DMS53 (cell line): ENCODE results near the gene ZFYVE28.
A peak's percentile ranks its signal among the peaks of the same experiment; 100 is the strongest.
"Not testable (repeated sequence)": the region's sequence is repeated elsewhere in the genome, so short reads cannot be mapped to it uniquely, and the experiment has no call there.

Experiments used
- DNase-seq: peaks from one replicate; lab custom pipeline; 2025; lab: John Stamatoyannopoulos, UW

ZFYVE28 gene

DNA sequence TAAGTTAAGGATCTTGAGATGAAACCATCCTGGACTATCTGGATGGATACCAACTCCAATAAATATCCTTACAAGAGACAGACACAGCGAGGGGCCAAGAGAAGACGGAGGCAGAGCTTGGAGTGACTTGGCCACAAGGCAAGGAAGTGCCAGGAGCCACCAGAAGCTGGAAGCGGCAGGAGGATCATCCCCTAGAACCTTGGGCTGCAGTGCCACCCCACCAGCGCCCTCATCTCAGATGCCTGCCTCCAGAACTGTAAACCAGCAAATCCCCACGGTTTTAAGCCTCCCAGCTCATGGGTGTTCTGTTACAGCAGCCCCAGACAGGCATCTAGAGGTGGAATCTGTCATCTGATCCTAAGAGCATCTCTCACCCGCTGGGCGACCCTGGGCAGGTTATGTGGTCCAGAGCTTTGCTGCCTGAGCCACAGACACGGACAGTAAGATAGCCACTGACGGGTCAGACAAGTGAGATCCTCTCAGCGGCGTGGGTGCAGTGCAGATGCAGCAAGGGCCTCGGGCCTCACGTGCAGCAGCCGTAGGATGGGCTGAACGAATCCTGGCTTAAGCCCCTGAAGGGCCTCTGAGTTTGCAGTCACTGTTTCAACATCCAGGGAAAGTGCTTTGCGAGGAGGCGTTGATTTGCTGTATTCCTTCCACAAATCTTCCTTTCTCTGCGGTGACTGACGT is 131.4 kb downstream of the ZFYVE28 start:
- DNase-seq, result no peak

DNA sequence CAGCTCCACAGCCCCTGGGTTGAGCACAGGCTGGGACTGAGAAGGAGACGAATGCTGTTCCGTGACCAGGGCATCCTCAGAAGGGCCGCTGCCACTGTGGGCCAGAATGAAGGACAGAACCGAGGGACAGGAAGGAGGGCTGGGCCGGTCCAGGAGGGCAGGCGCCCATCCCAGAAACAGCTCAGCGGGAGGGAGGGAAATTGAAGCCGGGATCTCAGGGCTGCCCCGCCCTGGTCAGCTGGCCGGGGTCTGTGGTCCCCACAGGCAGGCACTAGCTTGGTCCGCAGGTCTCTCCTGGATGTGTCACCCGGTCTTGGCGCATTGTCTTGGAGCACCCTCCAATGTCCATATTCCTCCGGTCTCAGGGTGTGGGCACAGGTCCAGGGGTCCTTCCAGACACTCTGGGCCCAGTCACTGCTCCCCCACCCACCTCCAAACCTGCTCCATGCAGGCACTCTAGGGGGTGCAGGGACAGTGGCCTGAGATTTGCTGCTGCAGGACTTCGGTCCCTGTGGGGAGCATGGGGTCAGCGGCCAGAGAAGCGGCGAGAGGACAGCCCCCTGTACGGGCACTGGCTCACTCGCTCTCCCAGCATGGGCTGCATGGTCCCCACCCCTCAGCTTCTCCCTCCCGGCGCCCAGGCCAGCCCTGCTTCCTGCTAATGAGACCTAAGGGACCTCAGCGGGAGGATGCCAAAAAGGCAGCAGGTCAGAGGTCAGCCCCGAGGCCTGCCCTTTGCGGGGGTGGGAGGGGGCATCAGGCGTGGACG is 132.6 kb downstream of the ZFYVE28 start:
- DNase-seq, result no peak

GRCh38 chr4:2284934-2285612 is 133.4 kb downstream of the ZFYVE28 start:
- DNase-seq, result no peak

- DNase-seq, result no peak
Measured at GRCh38 chr4:2284161-2284933, 134.1 kb downstream of the ZFYVE28 start.

GRCh38 chr4:2283199-2283711 is 135.2 kb downstream of the ZFYVE28 start:
- no peak for DNase-seq

- DNase-seq, result peak; percentile 48
Measured at GRCh38 chr4:2281575-2282343, 136.7 kb downstream of the ZFYVE28 start.

- peak; percentile 52 for DNase-seq
Measured at GRCh38 chr4:2280531-2281300, 137.7 kb downstream of the ZFYVE28 start.

DNA sequence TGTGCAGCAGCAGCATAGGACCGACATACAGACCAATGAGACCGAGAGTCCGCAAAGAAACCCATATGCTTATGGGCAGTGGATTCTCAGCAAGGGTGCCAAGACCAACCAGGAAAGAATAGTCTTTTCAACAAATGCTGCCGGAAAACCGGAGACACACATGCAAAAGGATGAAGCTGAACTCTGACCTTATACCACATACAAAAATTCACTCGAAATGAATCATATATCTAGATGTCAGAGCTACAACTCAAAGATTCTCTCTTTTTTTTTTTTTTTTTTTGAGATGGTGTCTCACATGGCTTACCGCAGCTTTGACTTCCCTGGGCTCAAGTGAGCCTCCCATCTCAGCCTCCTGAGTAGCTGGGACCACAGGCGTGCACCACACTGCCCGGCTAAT is 140.5 kb downstream of the ZFYVE28 start:
- no peak for DNase-seq

GRCh38 chr4:2276581-2277325 is 141.7 kb downstream of the ZFYVE28 start:
- DNase-seq, result no peak

- DNase-seq, result no peak
Measured at GRCh38 chr4:2275546-2276251, 142.7 kb downstream of the ZFYVE28 start.

DNA sequence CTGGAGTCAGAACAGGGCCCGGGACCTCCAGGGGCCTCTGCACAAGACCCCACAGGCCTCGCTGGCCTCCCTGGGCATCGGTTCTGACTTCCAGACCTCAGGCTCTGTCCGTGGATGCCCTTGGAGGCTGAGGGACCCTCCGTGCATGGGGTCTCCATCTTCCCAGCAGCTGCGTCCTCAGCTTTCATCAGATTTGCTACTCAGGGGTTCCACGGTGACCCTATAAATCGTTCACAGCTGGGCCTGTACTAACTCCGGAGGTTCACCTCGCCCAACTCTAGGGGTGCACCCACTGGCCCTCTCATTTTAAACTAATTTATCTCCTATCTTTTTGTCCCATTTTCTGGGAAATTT is 143.4 kb downstream of the ZFYVE28 start:
- not testable (repeated sequence) for DNase-seq

DNA sequence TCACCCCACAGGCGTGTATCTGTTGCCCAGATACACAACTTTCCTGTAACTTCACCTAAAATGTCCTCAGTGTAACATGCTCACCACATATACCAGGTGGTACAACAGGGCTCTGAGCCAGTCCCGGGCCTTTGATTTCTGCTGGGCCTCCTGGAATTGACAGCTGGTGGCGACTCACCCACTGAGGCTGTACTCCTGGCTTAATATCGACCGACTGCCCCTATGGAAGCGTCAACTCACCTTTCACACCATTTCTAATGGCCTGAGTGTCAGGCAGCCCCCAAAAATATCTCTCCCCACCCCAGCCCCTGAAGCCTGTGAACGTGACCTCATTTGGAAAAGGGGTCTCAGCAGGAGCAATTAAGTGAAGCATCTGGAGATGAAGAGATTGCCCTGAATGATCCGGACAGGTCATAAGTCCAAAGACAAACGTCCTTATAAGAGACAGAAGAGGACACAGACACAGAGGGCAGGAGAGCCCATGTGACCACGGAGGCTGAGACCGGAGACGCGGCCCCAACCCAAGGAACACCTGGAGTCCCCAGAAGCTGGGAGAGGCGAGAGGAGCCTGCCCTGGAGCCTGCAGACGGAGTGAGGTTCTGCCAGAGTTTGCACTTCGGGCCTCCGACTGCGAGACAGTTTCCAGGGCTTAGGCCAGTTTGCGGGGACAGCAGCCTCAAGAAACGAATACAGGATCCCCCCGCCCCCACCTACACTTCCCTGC is 144.0 kb downstream of the ZFYVE28 start:
- DNase-seq, result no peak

- DNase-seq, result no peak
Measured at GRCh38 chr4:2273657-2274319, 144.7 kb downstream of the ZFYVE28 start.

- DNase-seq, result no peak
Measured at GRCh38 chr4:2273221-2273620, 145.2 kb downstream of the ZFYVE28 start.

- no peak for DNase-seq
Measured at GRCh38 chr4:2272828-2273120, 145.7 kb downstream of the ZFYVE28 start.

DNA sequence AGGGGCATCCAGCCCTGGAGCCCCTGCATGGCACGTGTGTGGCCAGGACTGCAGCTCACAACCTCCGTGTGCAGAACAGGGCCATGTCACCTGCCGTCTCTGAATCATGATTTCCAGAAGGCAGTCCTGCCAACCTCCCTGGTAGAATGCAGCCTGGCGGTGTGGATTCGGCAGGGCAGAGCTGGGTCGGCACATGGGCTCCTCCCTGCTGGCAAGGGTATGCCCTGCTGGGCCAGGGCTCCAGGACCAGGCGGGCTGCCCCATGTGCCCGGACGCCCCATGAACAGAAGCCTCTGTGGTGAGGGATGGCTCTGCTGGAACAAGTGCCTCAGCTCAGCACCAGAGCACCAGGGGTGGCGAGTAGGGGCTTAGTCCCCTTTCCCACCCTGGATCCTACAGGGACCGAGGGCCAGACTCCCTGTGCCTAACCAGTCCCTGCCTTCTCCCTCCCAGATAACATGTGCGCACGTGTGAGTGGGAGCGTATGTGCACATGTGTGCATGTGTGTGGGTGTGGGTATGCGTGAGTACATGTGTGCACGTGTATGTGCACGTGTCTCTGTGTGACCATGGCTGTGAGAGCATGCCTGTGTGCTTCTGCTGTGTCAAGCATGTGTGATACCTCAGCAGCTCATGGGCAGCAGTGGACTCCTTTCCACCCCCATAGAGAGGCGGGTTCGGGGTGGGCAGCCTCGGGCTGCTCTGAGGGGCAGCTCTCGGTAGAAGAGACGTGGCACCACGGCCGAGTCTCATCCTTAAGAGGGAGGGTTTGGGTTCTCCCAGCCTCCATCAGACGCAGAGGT is 146.2 kb downstream of the ZFYVE28 start:
- no peak for DNase-seq

DNA sequence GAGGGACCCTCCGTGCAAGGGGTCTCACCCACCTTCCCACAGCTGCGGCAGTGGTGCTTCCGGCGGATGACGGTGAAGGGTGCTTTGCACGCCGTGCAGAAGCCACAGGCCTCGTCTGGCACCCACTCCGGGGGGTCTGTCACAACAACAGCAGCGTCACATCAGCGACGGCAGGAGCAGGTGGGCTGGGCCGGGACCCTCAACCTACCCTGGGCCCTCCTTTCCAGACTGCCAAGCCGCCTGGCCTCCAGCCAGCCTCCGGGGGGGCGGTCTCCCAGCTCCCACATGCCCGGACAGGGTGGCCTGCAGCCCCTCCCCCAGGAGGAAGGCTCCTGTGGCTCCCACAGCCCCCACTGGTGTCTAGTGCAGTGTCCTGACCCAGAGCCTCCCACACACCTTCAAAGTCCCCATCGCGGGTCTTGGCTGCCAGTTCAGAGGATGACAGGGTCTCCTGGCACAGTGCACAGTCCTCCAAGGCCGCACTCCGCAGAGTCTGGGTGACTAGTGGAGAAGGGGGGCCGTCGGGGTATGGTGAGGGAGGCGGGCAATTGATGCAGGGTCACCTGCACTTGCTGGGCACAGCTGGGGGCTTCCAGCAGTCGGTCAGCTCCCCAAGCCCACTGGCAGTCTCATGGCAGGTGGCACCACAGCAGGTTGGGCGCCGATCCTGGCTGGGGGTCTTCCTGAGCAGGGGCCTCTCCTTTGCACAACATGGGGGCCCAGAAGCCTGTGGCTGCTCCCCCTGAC is 147.0 kb downstream of the ZFYVE28 start:
- no peak for DNase-seq
